Calu3 (cell line): ENCODE results near the gene SKAP1. TPM values are rescaled to one million over a fixed set of nuclear protein-coding genes. Genes with fewer than 3 reads are reported as not detected.

Experiments
- BruUV-seq: library from RNA; stranded (reverse); fragments of 400-500 nt; replicated peaks from 2 replicates; lab custom pipeline; 2021; lab: Mats Ljungman, UMichigan
- CTCF ChIA-PET: fragments of 300-600 bp; sonication (Branson Sonifier 250); formaldehyde crosslinking; loops from one replicate; lab custom pipeline; 2022; ENCODE audit warnings: antibody characterized with exemption; lab: Charles Lee
- DNase-seq: peaks from one replicate; pipeline ENCODE4 v3.0.0; 2022
- H3K27ac Mint-ChIP-seq: one replicate; pipeline ENCODE4 v1.8.0; 2022; ENCODE audit warnings: mixed read lengths; ENCODE audit not compliant: unreplicated experiment
- H3K27me3 Mint-ChIP-seq: one replicate; pipeline ENCODE4 v1.8.0; 2022; ENCODE audit warnings: mixed read lengths; ENCODE audit not compliant: unreplicated experiment
- H3K36me3 Mint-ChIP-seq: one replicate; pipeline ENCODE4 v1.8.0; 2022; ENCODE audit warnings: mild to moderate bottlenecking, moderate library complexity, mixed read lengths; ENCODE audit not compliant: insufficient read depth, unreplicated experiment
- H3K4me1 Mint-ChIP-seq: one replicate; pipeline ENCODE4 v1.8.0; 2022; ENCODE audit warnings: mild to moderate bottlenecking, low read depth, mixed read lengths; ENCODE audit not compliant: unreplicated experiment
- H3K4me3 Mint-ChIP-seq: one replicate; pipeline ENCODE4 v1.8.0; 2022; ENCODE audit warnings: mild to moderate bottlenecking, low read depth, moderate library complexity, mixed read lengths; ENCODE audit not compliant: unreplicated experiment
- H3K9me3 Mint-ChIP-seq: one replicate; pipeline ENCODE4 v1.8.0; 2022; ENCODE audit warnings: low read depth, mixed read lengths; ENCODE audit not compliant: unreplicated experiment
- CTCF ChIP-seq: fragments of 200-600 bp; IDR thresholded peaks from one replicate; pipeline ENCODE4 v1.8.0; 2022; ENCODE audit warnings: antibody characterized with exemption; ENCODE audit not compliant: unreplicated experiment
- intact Hi-C: fragments of 100-400 bp; cut with micrococcal nuclease; formaldehyde crosslinking; loops from one replicate; pipeline ENCODE4 v1.10.0; 2022; ENCODE audit not compliant: unreplicated experiment
- total RNA-seq: library from RNA; stranded (reverse); gene quantifications from 2 replicates; pipeline ENCODE4 v1.2.3, GENCODE V29; 2022

The SKAP1 gene
- total RNA-seq, 1 experiment from 2014 or later: 4.4 TPM

- H3K4me3 Mint-ChIP-seq: no peak overlapping the region
- intact Hi-C loops: no loop called here
- no peak overlapping the region for H3K27ac Mint-ChIP-seq
- TF ChIP-seq CTCF: no peak
- H3K36me3 Mint-ChIP-seq: no peaks in the 10 kb centered on the region
- H3K9me3 Mint-ChIP-seq: peaks cover 3% of the 10 kb centered on the region
- peaks cover 9% of the 10 kb centered on the region for H3K4me1 Mint-ChIP-seq
- peaks cover 13% of the 10 kb centered on the region for H3K27me3 Mint-ChIP-seq
- no TSS peak for BruUV-seq
- CTCF ChIA-PET: interaction anchor here (0.6 kb wide), 1 partner anchor 201 kb away, joined by 4 read pairs; no protein-coding TSS in a partner anchor
- no peak for DNase-seq
Measured at GRCh38 chr17:48441231-48441711, 11.3 kb upstream of the SKAP1 start.

- no peak for TF ChIP-seq CTCF
- H3K4me3 Mint-ChIP-seq: no peak overlapping the region
- no peak for DNase-seq
- H3K27ac Mint-ChIP-seq: no peak overlapping the region
- H3K4me1 Mint-ChIP-seq: peaks cover 9% of the 10 kb centered on the region
- H3K27me3 Mint-ChIP-seq: peaks cover 19% of the 10 kb centered on the region
- H3K9me3 Mint-ChIP-seq: peaks cover 3% of the 10 kb centered on the region
- no peaks in the 10 kb centered on the region for H3K36me3 Mint-ChIP-seq
- CTCF ChIA-PET: interaction anchor here (0.6 kb wide), 1 partner anchor 201 kb away, joined by 4 read pairs; no protein-coding TSS in a partner anchor
- BruUV-seq: no TSS peak
- intact Hi-C loops: no loop called here
Measured at GRCh38 chr17:48440669-48441068, 10.7 kb upstream of the SKAP1 start.

- DNase-seq: no peak
- H3K36me3 Mint-ChIP-seq: no peaks in the 10 kb centered on the region
- CTCF ChIA-PET: interaction anchor here (0.8 kb wide), 1 partner anchor 46 kb away, joined by 3 read pairs; no protein-coding TSS in a partner anchor
- peaks cover 3% of the 10 kb centered on the region for H3K9me3 Mint-ChIP-seq
- no peak overlapping the region for H3K27ac Mint-ChIP-seq
- no TSS peak for BruUV-seq
- H3K4me1 Mint-ChIP-seq: peaks cover 9% of the 10 kb centered on the region
- no peak for TF ChIP-seq CTCF
- intact Hi-C loops: no loop called here
- peaks cover 26% of the 10 kb centered on the region for H3K27me3 Mint-ChIP-seq
- no peak overlapping the region for H3K4me3 Mint-ChIP-seq
Measured at GRCh38 chr17:48439875-48440505, 10.0 kb upstream of the SKAP1 start.

GRCh38 chr17:48439110-48439850 lies 9.3 kb upstream of the SKAP1 start:
- Mint-ChIP-seq H3K36me3 (no peaks in the 10 kb centered on the region), H3K27me3 (peaks cover 33% of the 10 kb centered on the region), H3K27ac (no peak overlapping the region), H3K4me1 (peaks cover 9% of the 10 kb centered on the region), H3K4me3 (no peak overlapping the region), H3K9me3 (peaks cover 3% of the 10 kb centered on the region)
- no peak for DNase-seq
- no TSS peak for BruUV-seq
- CTCF ChIA-PET: interaction anchor here (0.8 to 0.9 kb wide), 2 partner anchors 47 to 59 kb away, joined by 3 read pairs; no protein-coding TSS in a partner anchor
- no peak for TF ChIP-seq CTCF
- intact Hi-C loops: no loop called here
